Liver (tissue), 9 donors: ENCODE data around the gene RMND5A. TPM values are rescaled to one million over a fixed set of nuclear protein-coding genes. Genes with fewer than 3 reads are reported as not detected.

Source experiments
- DNase-seq: peaks from one replicate; pipeline ENCODE4 v3.0.0-alpha.2; 2017; ENCODE audit warnings: low spot score
- H3K27ac ChIP-seq, 2 donors: one replicate each; pipeline ENCODE4 v1.7.0; 2013; ENCODE audit warnings: inconsistent platforms in 2 of 2, low read length in 2 of 2, control low read depth in 1 of 2, low read depth in 1 of 2, mild to moderate bottlenecking in 1 of 2
- H3K27me3 ChIP-seq, 4 donors: one replicate each; pipeline versions ENCODE4 v1.6.1 to v1.7.0; 2013; ENCODE audit warnings: low read length in 3 of 4, inconsistent platforms in 1 of 4, mild to moderate bottlenecking in 1 of 4, moderate library complexity in 1 of 4; ENCODE audit not compliant: control insufficient read depth in 4 of 4, insufficient read depth in 4 of 4
- H3K36me3 ChIP-seq, 4 donors: one replicate each; pipeline versions ENCODE4 v1.6.1 to v1.7.0; 2013; ENCODE audit warnings: low read length in 3 of 4, mild to moderate bottlenecking in 3 of 4, low read depth in 1 of 4, moderate library complexity in 1 of 4; ENCODE audit not compliant: control insufficient read depth in 4 of 4, insufficient read depth in 3 of 4
- H3K4me1 ChIP-seq, 4 donors: one replicate each; pipeline versions ENCODE4 v1.6.1 to v1.7.0; 2013; ENCODE audit warnings: low read length in 3 of 4, mild to moderate bottlenecking in 3 of 4, moderate library complexity in 1 of 4; ENCODE audit not compliant: control insufficient read depth in 4 of 4, insufficient read depth in 4 of 4
- H3K4me3 ChIP-seq, 3 donors: one replicate each; pipeline versions ENCODE4 v1.6.1 to v1.7.0; 2013; ENCODE audit warnings: low read length in 3 of 3, control low read depth in 1 of 3, low read depth in 1 of 3, mild to moderate bottlenecking in 1 of 3
- H3K9ac ChIP-seq, 2 donors: one replicate each; pipeline ENCODE4 v1.7.0; 2013; ENCODE audit warnings: low read length in 2 of 2, mild to moderate bottlenecking in 2 of 2, moderate library complexity in 2 of 2, control low read depth in 1 of 2, low read depth in 1 of 2
- H3K9me3 ChIP-seq, 4 donors: one replicate each; pipeline versions ENCODE4 v1.6.1 to v1.7.0; 2013; ENCODE audit warnings: low read length in 3 of 4; ENCODE audit not compliant: control insufficient read depth in 4 of 4
- CTCF ChIP-seq: fragments of 150-350 bp; IDR thresholded peaks from 2 replicates; pipeline ENCODE4 v1.5.1; 2017; ENCODE audit warnings: improper control_type of control experiment, low read depth, low read length; ENCODE audit not compliant: missing input control
- EGR1 ChIP-seq, 2 donors: IDR thresholded peaks; 2 replicates each; pipeline ENCODE4 v1.6.1; 2016 to 2018; ENCODE audit warnings: antibody characterized with exemption in 2 of 2, low read depth in 2 of 2
- FOXA1 ChIP-seq: IDR thresholded peaks from 2 replicates; pipeline ENCODE4 v1.6.1; 2016; ENCODE audit warnings: antibody characterized with exemption
- FOXA2 ChIP-seq: IDR thresholded peaks from 2 replicates; pipeline ENCODE4 v1.6.1; 2016; ENCODE audit warnings: antibody characterized with exemption
- GABPA ChIP-seq, 2 donors: IDR thresholded peaks in 1 of 2; conservative IDR thresholded peaks in 1 of 2; 2 replicates each; pipeline ENCODE4 v1.6.1; 2016; ENCODE audit warnings: antibody characterized with exemption in 2 of 2, mild to moderate bottlenecking in 1 of 2, moderate library complexity in 1 of 2
- HNF4A ChIP-seq, 2 donors: conservative IDR thresholded peaks; 2 replicates each; pipeline ENCODE4 v1.6.1; 2016; ENCODE audit warnings: antibody characterized with exemption in 2 of 2, mild to moderate bottlenecking in 2 of 2
- JUND ChIP-seq, 2 donors: IDR thresholded peaks; 2 replicates each; pipeline ENCODE4 v1.6.1; 2016; ENCODE audit warnings: antibody characterized with exemption in 2 of 2
- RAD21 ChIP-seq, 2 donors: IDR thresholded peaks; 2 replicates each; pipeline ENCODE4 v1.6.1; 2016; ENCODE audit warnings: antibody characterized with exemption in 2 of 2, mild to moderate bottlenecking in 2 of 2
- REST ChIP-seq: IDR thresholded peaks from 2 replicates; pipeline ENCODE4 v1.6.1; 2016; ENCODE audit warnings: antibody characterized with exemption, mild to moderate bottlenecking
- RXRA ChIP-seq, 2 donors: IDR thresholded peaks; 2 replicates each; pipeline ENCODE4 v1.6.1; 2017 to 2018; ENCODE audit warnings: antibody characterized with exemption in 2 of 2, mild to moderate bottlenecking in 1 of 2
- SP1 ChIP-seq: IDR thresholded peaks from 2 replicates; pipeline ENCODE4 v1.6.1; 2018; ENCODE audit warnings: antibody characterized with exemption, mild to moderate bottlenecking
- TAF1 ChIP-seq: conservative IDR thresholded peaks from 2 replicates; pipeline ENCODE4 v1.6.1; 2016; ENCODE audit warnings: antibody characterized with exemption, mild to moderate bottlenecking
- YY1 ChIP-seq: IDR thresholded peaks from 2 replicates; pipeline ENCODE4 v1.6.1; 2016; ENCODE audit warnings: antibody characterized with exemption, mild to moderate bottlenecking
- WGBS: extraction: QIAGEN DNeasy Blood & Tissue Kit; methylation state at CpG from one replicate; pipeline ENCODE4 v1.1.7; 2013; 5-methylcytosine and 5-hydroxymethylcytosine counted together
- polyA plus RNA-seq, 2 donors: library from polyadenylated mRNA; stranded (reverse) in 1 of 2; unstranded in 1 of 2; fragments of 200-250 nt in 1 of 2; fragments of >200 nt in 1 of 2; fragmentation: Nextera tagmentation in 1 of 2; extraction: Ambion mirVana in 1 of 2; gene quantifications; one replicate each; pipeline versions ENCODE4 v1.2.1 to v1.2.3, GENCODE V29; 2013 to 2015
- total RNA-seq, 2 donors: library from RNA; depleted of rRNA; stranded (reverse); fragments of >200 nt; gene quantifications; one replicate each; pipeline ENCODE4 v1.2.3, GENCODE V29; 2014
- TF ChIP-seq, protein P1 (sequence below): IDR thresholded peaks from 2 replicates; pipeline ENCODE4 v1.6.1; 2016; ENCODE audit warnings: antibody characterized with exemption
- TF ChIP-seq, protein P2 (sequence below): IDR thresholded peaks from 2 replicates; pipeline ENCODE4 v1.6.1; 2016; ENCODE audit warnings: antibody characterized with exemption
- donor health status: healthy.
- donor health status: healthy.
- donor health status: healthy.
- donor health status: healthy.
- donor health status: healthy.

RMND5A gene
- total and polyA plus RNA-seq, 4 donors = 8.8 to 74.5 (median 29.2) TPM

DNA sequence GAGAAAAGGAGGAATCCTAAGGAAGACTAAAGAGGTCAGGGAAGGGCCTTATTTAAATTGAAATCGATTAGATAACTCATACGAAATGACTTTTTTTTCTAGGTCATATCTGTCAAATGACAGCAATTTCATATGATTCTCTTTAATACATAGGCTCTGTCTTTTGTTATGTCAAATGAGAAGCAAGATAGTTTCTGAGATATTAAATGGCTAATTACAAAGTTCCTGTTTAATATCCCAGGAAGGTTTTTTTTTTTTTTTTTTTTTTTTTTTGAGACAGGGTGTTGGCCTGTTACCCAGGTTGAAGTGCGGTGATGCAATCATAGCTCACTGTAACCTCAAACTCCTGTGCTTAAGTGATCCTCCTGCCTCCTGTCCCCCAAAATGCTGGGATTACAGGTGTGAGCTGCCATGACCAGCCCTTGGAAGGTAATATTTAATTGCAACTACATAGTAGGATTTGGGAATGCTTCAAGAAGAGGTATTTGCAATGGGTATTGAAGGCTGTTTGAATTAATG lies 48.0 kb upstream of the RMND5A start:
- 53% methylated on average over 3 of the region's 3 CpGs for WGBS

DNA sequence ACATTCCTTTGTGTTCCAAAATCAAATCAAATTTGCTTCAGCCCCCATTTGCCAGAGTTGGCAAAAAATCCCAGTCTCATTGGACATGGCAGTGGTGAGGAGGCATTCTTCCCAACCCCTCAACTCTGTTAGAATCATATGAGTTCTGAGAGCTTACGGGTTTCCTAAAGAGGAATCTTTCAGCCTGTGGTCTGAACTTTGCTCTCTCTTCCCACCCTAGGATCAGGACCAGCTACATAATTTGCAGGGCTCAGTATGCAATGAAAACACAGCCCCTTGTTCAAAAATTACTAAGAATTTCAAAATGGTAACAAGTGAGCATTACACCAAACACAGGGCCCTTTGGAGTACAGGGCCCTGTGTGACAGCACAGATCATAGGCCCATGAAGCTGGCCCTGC lies 47.1 kb upstream of the RMND5A start:
- TF ChIP-seq RAD21 (IDR thresholded peaks at IDR 0.05) (no peak), SP1 (no peak), HNF4A (conservative IDR thresholded peaks at IDR 0.05) (no peak), JUND (IDR thresholded peaks at IDR 0.05) (no peak), TAF1 (no peak), CTCF (no peak)
- TF ChIP-seq, protein P1, sequence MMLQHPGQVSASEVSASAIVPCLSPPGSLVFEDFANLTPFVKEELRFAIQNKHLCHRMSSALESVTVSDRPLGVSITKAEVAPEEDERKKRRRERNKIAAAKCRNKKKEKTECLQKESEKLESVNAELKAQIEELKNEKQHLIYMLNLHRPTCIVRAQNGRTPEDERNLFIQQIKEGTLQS = no peak
- 95% methylated on average over 1 of the region's 1 CpG for WGBS
- no peak overlapping the region for H3K9ac ChIP-seq
- no peak for DNase-seq
- H3K4me1 ChIP-seq = peaks cover 4 to 15% (median 10%) of the 10 kb centered on the region in 4 donors
- no peak overlapping the region for H3K27ac ChIP-seq
- no peak overlapping the region for H3K4me3 ChIP-seq
- H3K9me3 ChIP-seq = no peaks in the 10 kb centered on the region
- H3K27me3 ChIP-seq = no peaks in the 10 kb centered on the region
- no peaks in the 10 kb centered on the region for H3K36me3 ChIP-seq

More for the DNA sequence above, 48.0 kb upstream of the RMND5A start:
- peaks cover 4 to 15% (median 10%) of the 10 kb centered on the region in 4 donors for H3K4me1 ChIP-seq
- TF ChIP-seq HNF4A (conservative IDR thresholded peaks at IDR 0.05) = no peak
- TF ChIP-seq, protein P1 = peak; percentile 44
- no peak overlapping the region for H3K4me3 ChIP-seq
- H3K9me3 ChIP-seq = no peaks in the 10 kb centered on the region
- no peak for DNase-seq
- no peaks in the 10 kb centered on the region for H3K27me3 ChIP-seq
- no peak overlapping the region for H3K9ac ChIP-seq
- peak overlapping the region; percentile 71 to 73 for H3K27ac ChIP-seq
- H3K36me3 ChIP-seq = no peaks in the 10 kb centered on the region

- H3K36me3 ChIP-seq = no peaks in the 10 kb centered on the region
- TF ChIP-seq FOXA2 (no peak), FOXA1 (no peak), CTCF (no peak), RAD21 (IDR thresholded peaks at IDR 0.05) (no peak), TAF1 (no peak), YY1 (no peak), REST (no peak), GABPA (IDR thresholded peaks at IDR 0.05 in 1 of 2, conservative IDR thresholded peaks at IDR 0.05 in 1 of 2) (no peak), EGR1 (IDR thresholded peaks at IDR 0.05; ENCODE audit: low read depth in 2 of 2) (no peak), RXRA (IDR thresholded peaks at IDR 0.05) (no peak)
- TF ChIP-seq, protein P1 = no peak
- TF ChIP-seq, protein P2, sequence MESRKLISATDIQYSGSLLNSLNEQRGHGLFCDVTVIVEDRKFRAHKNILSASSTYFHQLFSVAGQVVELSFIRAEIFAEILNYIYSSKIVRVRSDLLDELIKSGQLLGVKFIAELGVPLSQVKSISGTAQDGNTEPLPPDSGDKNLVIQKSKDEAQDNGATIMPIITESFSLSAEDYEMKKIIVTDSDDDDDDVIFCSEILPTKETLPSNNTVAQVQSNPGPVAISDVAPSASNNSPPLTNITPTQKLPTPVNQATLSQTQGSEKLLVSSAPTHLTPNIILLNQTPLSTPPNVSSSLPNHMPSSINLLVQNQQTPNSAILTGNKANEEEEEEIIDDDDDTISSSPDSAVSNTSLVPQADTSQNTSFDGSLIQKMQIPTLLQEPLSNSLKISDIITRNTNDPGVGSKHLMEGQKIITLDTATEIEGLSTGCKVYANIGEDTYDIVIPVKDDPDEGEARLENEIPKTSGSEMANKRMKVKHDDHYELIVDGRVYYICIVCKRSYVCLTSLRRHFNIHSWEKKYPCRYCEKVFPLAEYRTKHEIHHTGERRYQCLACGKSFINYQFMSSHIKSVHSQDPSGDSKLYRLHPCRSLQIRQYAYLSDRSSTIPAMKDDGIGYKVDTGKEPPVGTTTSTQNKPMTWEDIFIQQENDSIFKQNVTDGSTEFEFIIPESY = no peak
Observed at GRCh38 chr2:86673986-86674670, 46.0 kb upstream of the RMND5A start.

More at GRCh38 chr2:86673986-86674670, 46.0 kb upstream of the RMND5A start:
- H3K4me3 ChIP-seq = no peak overlapping the region
- H3K4me1 ChIP-seq = peaks cover 4 to 15% (median 10%) of the 10 kb centered on the region in 4 donors
- H3K9ac ChIP-seq = no peak overlapping the region
- DNase-seq = no peak
- no peaks in the 10 kb centered on the region for H3K27me3 ChIP-seq
- 85% methylated on average over 1 of the region's 1 CpG for WGBS
- no peaks in the 10 kb centered on the region for H3K9me3 ChIP-seq
- no peak overlapping the region for H3K27ac ChIP-seq
